HEK293T (cell line): ENCODE data around the gene SCN4B.

Experiments
- CTCF ChIA-PET: fragments of 350-600 bp; formaldehyde crosslinking; extraction: SDS; loops from one replicate; lab custom pipeline; 2021; ENCODE audit warnings: antibody characterized with exemption, inconsistent platforms; lab: Yijun Ruan, JAX
- POLR2A ChIA-PET: fragments of 350-600 bp; formaldehyde crosslinking; extraction: SDS; loops from one replicate; lab custom pipeline; 2020; ENCODE audit warnings: antibody characterized with exemption, inconsistent platforms; lab: Yijun Ruan, JAX
- DNase-seq: peaks from one replicate; pipeline ENCODE4 v3.0.0; 2012; ENCODE audit warnings: mixed read lengths; ENCODE audit errors: extremely low spot score
- ARNT ChIP-seq: fragments of 450-650 bp; IDR thresholded peaks from 2 replicates; pipeline ENCODE4 v1.6.1; 2017; ENCODE audit warnings: mild to moderate bottlenecking
- BHLHE40 ChIP-seq: fragments of 450-650 bp; IDR thresholded peaks from 2 replicates; pipeline ENCODE4 v1.6.1; 2016; ENCODE audit warnings: mild to moderate bottlenecking, moderate library complexity, borderline replicate concordance
- CTBP1 ChIP-seq: fragments of 450-650 bp; IDR thresholded peaks from 2 replicates; pipeline ENCODE4 v1.6.1; 2016; ENCODE audit warnings: borderline replicate concordance
- ELF4 ChIP-seq: fragments of 450-650 bp; IDR thresholded peaks from 2 replicates; pipeline ENCODE4 v1.6.1; 2017; ENCODE audit warnings: antibody characterized with exemption
- FOXA1 ChIP-seq: fragments of 450-650 bp; IDR thresholded peaks from 2 replicates; pipeline ENCODE4 v1.6.1; 2016; ENCODE audit warnings: mild to moderate bottlenecking
- FOXK2 ChIP-seq: fragments of 450-650 bp; IDR thresholded peaks from 2 replicates; pipeline ENCODE4 v1.6.1; 2016; ENCODE audit warnings: mild to moderate bottlenecking
- FOXM1 ChIP-seq: fragments of 450-650 bp; IDR thresholded peaks from 2 replicates; pipeline ENCODE4 v1.6.1; 2017; ENCODE audit warnings: mild to moderate bottlenecking, borderline replicate concordance
- HDGF ChIP-seq: fragments of 450-650 bp; IDR thresholded peaks from 2 replicates; pipeline ENCODE4 v1.6.1; 2017; ENCODE audit warnings: antibody characterized with exemption, borderline replicate concordance
- L3MBTL2 ChIP-seq: fragments of 450-650 bp; conservative IDR thresholded peaks from 2 replicates; pipeline ENCODE4 v1.6.1; 2016; ENCODE audit warnings: mild to moderate bottlenecking
- LEF1 ChIP-seq: fragments of 450-650 bp; IDR thresholded peaks from 2 replicates; pipeline ENCODE4 v1.6.1; 2017; ENCODE audit warnings: mild to moderate bottlenecking, borderline replicate concordance
- NFRKB ChIP-seq: fragments of 450-650 bp; IDR thresholded peaks from 2 replicates; pipeline ENCODE4 v1.6.1; 2016; ENCODE audit warnings: mild to moderate bottlenecking, moderate library complexity
- SP1 ChIP-seq: fragments of 450-650 bp; IDR thresholded peaks from 2 replicates; pipeline ENCODE4 v1.6.1; 2017
- SUZ12 ChIP-seq: fragments of 450-650 bp; IDR thresholded peaks from 2 replicates; pipeline ENCODE4 v1.6.1; 2016; ENCODE audit warnings: mild to moderate bottlenecking
- TARDBP ChIP-seq: fragments of 450-650 bp; IDR thresholded peaks from 2 replicates; pipeline ENCODE4 v1.6.1; 2016
- ZNF384 ChIP-seq: fragments of 450-650 bp; IDR thresholded peaks from 2 replicates; pipeline ENCODE4 v1.6.1; 2016
- TF ChIP-seq, protein P1 (sequence below): fragments of 450-650 bp; IDR thresholded peaks from 2 replicates; pipeline ENCODE4 v1.6.1; 2016

Gene SCN4B

DNA sequence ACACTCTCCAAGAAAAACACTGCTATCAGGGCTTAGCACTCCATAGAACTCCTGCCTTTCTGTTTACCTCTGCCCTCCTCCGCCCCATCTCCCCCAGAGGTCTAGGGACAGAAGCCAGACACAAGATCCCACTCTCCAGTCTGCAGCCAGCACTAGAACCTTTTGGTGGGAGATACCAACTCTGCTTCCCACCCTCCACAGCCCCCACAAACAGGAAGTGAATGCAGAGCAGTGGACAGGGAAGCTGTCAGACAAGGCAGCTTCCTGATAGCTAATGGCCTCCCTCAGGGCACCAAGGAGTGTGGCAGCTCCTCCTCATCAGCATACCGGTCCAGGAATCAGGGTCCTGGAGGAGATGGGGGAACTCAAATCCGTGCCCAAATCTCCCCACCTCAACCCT is 5.1 kb downstream of the SCN4B start:
- ChIA-PET POLR2A (no interaction called here), CTCF (interaction anchor here (0.8 to 1.4 kb wide), 2 partner anchors 23 to 97 kb away, joined by 3 to 9 read pairs; no protein-coding TSS in a partner anchor)
- TF ChIP-seq CTBP1 (no peak), HDGF (no peak), ARNT (no peak), L3MBTL2 (no peak), ZNF384 (no peak), FOXM1 (no peak), FOXA1 (no peak), BHLHE40 (no peak), TARDBP (no peak), NFRKB (no peak)
- TF ChIP-seq, protein P1, sequence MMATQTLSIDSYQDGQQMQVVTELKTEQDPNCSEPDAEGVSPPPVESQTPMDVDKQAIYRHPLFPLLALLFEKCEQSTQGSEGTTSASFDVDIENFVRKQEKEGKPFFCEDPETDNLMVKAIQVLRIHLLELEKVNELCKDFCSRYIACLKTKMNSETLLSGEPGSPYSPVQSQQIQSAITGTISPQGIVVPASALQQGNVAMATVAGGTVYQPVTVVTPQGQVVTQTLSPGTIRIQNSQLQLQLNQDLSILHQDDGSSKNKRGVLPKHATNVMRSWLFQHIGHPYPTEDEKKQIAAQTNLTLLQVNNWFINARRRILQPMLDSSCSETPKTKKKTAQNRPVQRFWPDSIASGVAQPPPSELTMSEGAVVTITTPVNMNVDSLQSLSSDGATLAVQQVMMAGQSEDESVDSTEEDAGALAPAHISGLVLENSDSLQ, result no peak
- DNase-seq, result no peak

DNA sequence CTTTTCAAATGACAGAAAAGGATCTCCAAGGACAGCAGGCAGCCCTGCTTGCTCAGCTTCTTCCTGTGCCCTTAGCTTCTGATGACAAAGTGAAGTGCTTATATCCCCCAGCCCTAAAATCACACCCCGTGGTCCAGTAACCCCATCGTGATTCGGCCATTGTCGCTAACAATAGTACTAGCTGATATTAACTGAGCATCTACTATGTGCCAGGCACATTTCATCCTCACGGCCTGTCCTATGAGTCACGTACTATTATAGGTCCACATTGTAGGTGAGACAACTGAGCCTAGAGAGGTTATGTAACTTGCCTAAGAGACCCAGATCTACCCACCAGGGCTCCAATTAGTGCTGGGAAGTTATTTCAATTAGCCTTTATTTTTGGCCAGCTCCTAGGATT is 6.1 kb downstream of the SCN4B start:
- ChIA-PET CTCF (interaction anchor here (4.6 kb wide), 1 partner anchor 25 kb away, joined by 28 read pairs; no protein-coding TSS in a partner anchor), POLR2A (no interaction called here)
- no peak for DNase-seq
- TF ChIP-seq, protein P1, result no peak
- no peak for TF ChIP-seq CTBP1
- TF ChIP-seq FOXK2, result no peak
- no peak for TF ChIP-seq HDGF
- no peak for TF ChIP-seq SP1
- no peak for TF ChIP-seq ELF4

DNA sequence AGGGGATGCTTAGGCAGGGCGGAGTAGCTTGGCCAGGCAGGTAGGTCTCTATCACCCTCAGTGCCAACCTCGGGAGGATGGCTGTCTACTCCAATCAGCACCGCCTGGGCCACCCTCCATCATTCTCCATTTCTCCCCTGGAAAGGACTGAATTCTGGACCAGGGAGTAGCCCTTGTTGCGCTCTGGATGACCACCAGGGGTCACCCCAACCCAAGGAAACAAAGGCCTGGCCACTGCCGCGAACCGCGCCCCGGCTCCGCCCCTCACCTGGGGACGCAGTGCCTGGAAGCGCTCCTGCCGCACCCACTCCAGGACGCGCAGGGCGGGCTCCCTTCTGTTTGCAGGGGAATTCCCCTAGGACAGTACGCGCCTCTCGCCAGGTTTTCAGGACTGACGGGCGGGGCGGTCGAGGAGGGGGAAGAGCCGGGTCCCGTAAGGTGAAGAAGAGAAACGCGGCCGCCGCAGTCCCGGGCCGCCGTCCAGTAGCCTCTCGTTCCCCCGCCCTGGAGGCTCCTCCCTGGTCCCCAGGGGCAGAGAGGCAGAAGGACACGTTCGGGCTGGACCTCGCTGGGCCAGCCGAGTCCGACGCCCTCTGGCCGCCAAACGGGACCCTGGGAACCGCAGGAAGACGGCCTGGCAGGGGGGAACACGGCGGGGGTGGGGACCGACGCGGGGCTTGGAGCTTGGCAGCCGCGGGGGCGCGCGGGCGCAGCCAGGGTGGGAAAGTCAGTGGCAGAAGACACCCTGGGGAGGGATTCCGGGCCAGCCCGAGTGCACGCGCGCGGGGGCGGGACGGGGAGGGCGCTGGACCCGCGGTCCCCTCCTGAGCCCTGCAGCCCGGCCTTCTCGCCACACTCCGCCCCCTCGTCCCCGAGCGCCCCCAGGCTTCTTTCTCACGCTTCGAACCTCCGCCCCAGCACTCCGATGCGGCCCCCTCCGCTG is 7.1 kb downstream of the SCN4B start:
- POLR2A ChIA-PET, result no interaction called here
- TF ChIP-seq BHLHE40 (no peak), CTBP1 (peak; percentile 41; the same call in 1 of the 2 replicates)
- peak; percentile 95 for DNase-seq
- CTCF ChIA-PET, result interaction anchor here (0.6 to 4.6 kb wide), 3 partner anchors 11 to 53 kb away, joined by 3 to 28 read pairs (median 3); no protein-coding TSS in a partner anchor

DNA sequence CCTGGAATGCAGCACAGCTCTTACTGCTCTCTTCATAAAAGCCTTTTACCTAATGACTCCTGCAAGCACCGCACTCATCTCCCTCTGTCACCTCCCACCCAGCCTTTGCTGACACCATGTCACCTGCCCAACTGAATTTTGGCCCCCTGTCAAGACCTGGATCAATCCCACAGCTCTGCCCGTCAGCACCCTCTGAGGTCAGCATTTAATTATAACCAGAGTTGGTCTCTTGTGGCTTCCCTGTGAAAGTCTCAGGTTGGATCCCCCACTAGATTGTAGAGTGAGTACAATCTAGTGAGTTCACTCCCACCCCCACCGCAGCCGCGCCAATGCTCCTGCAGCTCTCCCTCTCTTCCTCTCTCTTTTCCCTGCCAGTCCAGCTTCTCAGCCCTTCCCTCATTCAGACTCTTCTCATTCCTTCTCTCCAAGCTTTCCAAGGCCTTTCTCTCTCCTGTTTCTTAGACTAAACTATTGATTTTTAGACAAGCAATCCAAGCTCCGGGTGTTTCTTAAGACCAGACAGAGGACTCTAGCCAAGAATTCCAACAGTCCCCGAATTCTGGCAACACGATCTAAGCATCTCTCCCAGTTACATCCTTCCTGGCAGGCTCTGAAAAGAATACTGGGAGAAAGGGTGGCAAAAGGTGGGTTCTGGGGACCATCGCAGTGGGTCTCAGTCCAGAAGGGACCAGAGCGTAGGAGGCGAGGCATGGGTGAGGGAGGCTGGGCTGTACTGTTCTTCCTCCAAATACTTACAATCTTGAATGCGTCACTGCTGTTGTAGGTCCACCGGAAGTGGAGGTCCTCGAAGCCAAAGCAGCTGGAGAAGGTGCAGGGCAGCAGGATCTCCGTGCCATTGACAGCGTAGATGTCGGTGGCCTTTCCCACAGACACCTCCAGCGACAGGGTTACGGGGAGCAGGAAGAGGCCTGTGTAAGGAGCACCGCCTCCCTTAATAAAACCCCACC is 8.0 kb downstream of the SCN4B start:
- CTCF ChIA-PET, result interaction anchor here (0.6 to 4.6 kb wide), 4 partner anchors 12 to 54 kb away, joined by 3 to 28 read pairs (median 3); partner anchors contain the start of gene SCN2B
- no peak for DNase-seq
- POLR2A ChIA-PET, result no interaction called here
- TF ChIP-seq HDGF (no peak), ARNT (no peak), NFRKB (no peak), BHLHE40 (no peak), FOXK2 (no peak), FOXM1 (no peak), ZNF384 (no peak), SUZ12 (no peak)

DNA sequence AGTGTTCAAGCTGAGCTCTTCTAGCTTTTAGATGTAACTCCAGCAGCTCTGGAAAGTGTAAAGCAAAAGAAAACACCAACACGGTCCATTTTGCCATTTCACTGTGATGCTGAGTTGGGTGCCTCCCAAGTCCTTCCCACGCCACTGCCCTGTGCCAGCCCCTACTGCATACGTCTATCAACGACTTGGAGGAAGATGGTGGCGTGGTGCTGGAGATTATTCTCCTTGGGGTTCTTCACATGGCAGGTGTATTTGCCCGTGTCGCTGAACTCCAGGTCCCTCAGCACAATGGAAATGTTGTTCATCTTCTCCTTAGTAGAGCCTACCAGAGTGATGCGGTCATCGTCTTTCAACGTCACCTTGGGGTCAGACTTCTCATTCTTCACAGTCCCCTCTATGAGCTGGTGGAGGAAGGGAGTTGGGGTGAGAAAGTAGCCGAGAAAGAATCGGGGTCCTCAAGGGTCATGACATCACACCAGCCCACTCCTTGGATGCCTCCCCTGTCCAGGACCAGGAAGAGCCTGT is 8.9 kb downstream of the SCN4B start:
- no peak for DNase-seq
- TF ChIP-seq TARDBP, result no peak
- no peak for TF ChIP-seq L3MBTL2
- TF ChIP-seq BHLHE40, result no peak
- TF ChIP-seq HDGF, result no peak
- TF ChIP-seq FOXK2, result no peak
- TF ChIP-seq ARNT, result no peak
- TF ChIP-seq LEF1, result no peak
- no peak for TF ChIP-seq NFRKB
- no peak for TF ChIP-seq ZNF384
- TF ChIP-seq SP1, result no peak
- TF ChIP-seq, protein P1, result no peak
- TF ChIP-seq ELF4, result no peak
- TF ChIP-seq FOXA1, result no peak
- no peak for TF ChIP-seq FOXM1
- TF ChIP-seq CTBP1, result no peak
- TF ChIP-seq SUZ12, result no peak
- ChIA-PET POLR2A (no interaction called here), CTCF (interaction anchor here (4.6 kb wide), 1 partner anchor 27 kb away, joined by 28 read pairs; no protein-coding TSS in a partner anchor)

DNA sequence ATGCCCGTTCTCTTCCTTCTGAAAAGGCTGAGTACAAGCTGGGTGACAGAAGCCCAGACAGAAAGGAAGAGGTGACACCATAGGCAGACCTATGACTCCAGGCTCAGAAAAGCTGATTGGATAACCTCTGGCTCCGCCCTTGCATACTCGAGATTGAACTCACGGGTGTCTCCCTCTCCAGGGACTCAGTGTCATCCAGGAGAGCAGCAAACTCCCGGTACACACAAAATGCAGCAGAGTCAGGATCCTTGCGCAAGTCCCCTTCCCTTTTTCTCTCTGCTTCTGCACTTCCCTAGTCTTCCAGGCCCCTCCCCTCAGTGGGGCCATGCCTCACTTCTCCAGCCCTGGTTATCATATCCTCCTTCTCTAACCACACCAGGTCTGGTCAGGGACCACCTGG is 9.8 kb downstream of the SCN4B start:
- no peak for DNase-seq
- POLR2A ChIA-PET, result no interaction called here
- TF ChIP-seq CTBP1 (no peak), ZNF384 (no peak), L3MBTL2 (no peak), SUZ12 (no peak), NFRKB (no peak), FOXM1 (no peak), ARNT (no peak)
- CTCF ChIA-PET, result interaction anchor here (4.6 kb wide), 1 partner anchor 28 kb away, joined by 28 read pairs; no protein-coding TSS in a partner anchor
